Activated CD8-positive, alpha-beta T cell treated with anti-CD3 and anti-CD28 coated beads, Interleukin-2, amount 10 ng/mL, durations not matched to agents 7 days and 5 days (primary cell): ENCODE measurements around the gene GH2. TPM values are rescaled to one million over a fixed set of nuclear protein-coding genes. Genes with fewer than 3 reads are reported as not detected.
"Not testable (repeated sequence)": the region's sequence is repeated elsewhere in the genome, so short reads cannot be mapped to it uniquely, and the experiment has no call there.

Experiments
- ATAC-seq: fragments of 150-1000 bp; cut with Tn5 transposase; one replicate; pipeline ENCODE4 v1.10.0; 2021; ENCODE audit warnings: moderate library complexity
- CTCF ChIA-PET: fragments of 350-600 bp; sonication (Branson Sonifier 250); formaldehyde crosslinking; loops from one replicate; lab custom pipeline; 2021; ENCODE audit warnings: antibody characterized with exemption; lab: Charles Lee
- POLR2A ChIA-PET: fragments of 350-600 bp; sonication (Branson Sonifier 250); formaldehyde crosslinking; loops from one replicate; lab custom pipeline; 2021; ENCODE audit warnings: antibody characterized with exemption; lab: Charles Lee
- DNase-seq: peaks from one replicate; pipeline ENCODE4 v3.0.0-alpha.2; 2020
- H3K27ac Mint-ChIP-seq: one replicate; pipeline ENCODE4 v1.8.0; 2021; ENCODE audit warnings: mild to moderate bottlenecking, mixed read lengths
- H3K27me3 Mint-ChIP-seq: one replicate; pipeline ENCODE4 v1.8.0; 2021; ENCODE audit warnings: low read depth, mixed read lengths
- H3K36me3 Mint-ChIP-seq: one replicate; pipeline ENCODE4 v1.8.0; 2021; ENCODE audit warnings: low read depth, mixed read lengths
- H3K4me1 Mint-ChIP-seq: one replicate; pipeline ENCODE4 v1.8.0; 2021; ENCODE audit warnings: low read depth, mixed read lengths
- H3K4me3 Mint-ChIP-seq: one replicate; pipeline ENCODE4 v1.8.0; 2021; ENCODE audit warnings: mild to moderate bottlenecking, mixed read lengths
- H3K9me3 Mint-ChIP-seq: one replicate; pipeline ENCODE4 v1.8.0; 2022; ENCODE audit warnings: mixed read lengths; ENCODE audit not compliant: insufficient read depth
- total RNA-seq, 2 experiments: library from RNA; stranded (reverse); gene quantifications; one replicate each; pipeline ENCODE4 v1.2.3, GENCODE V29; 2021

Gene GH2
- total RNA-seq, 2 experiments from 2014 or later, result not detected

DNA sequence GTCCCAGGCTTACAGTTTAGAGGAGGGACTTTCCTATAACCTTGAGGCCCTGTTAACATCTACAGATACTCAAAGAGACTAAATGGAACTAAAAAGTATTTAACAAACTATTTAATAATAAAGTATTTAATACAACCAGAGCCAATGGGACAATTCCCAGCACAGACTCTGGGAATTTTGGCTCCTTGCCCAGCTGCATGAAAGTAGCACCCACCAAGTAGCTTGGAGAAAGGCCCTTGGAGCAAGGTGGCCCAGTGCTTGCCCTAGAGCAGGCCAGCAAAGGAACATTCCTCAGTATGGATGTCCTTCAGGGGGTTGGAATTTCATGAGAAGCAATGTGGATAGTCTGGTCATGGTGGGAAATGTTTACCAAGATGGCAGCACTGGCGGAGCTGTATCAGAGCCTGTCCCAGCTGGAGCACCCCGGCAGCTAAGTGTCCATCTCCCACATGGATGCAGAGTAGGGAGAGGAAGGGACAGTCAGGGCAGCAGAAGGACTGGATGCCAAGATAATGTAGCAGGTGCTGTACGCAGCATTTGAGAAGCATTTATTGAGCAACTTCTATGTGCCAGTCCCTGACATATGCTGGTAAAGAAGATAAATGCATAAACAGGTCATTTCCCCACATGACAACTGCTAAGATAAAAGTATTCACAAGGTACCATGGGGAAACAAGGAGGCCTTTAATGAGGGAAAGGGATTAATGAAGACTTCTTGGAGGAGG is 34.1 kb downstream of the GH2 start:
- Mint-ChIP-seq H3K9me3 (peaks cover 5% of the 10 kb centered on the region), H3K4me3 (peak overlapping the region; percentile 63), H3K4me1 (peaks cover 27% of the 10 kb centered on the region), H3K36me3 (peaks cover 6% of the 10 kb centered on the region), H3K27ac (peak overlapping the region; percentile 97), H3K27me3 (peaks cover 11% of the 10 kb centered on the region)
- CTCF ChIA-PET, result interaction anchor here (0.9 to 4.9 kb wide), 10 partner anchors 9 to 177 kb away, joined by 3 to 47 read pairs (median 6); partner anchors contain the start of genes FTSJ3, GH2 and PSMC5
- ATAC-seq (no peak), DNase-seq (no peak)
- POLR2A ChIA-PET, result interaction anchor here (1.8 kb wide), 1 partner anchor 11 kb away, joined by 5 read pairs; no protein-coding TSS in a partner anchor

DNA sequence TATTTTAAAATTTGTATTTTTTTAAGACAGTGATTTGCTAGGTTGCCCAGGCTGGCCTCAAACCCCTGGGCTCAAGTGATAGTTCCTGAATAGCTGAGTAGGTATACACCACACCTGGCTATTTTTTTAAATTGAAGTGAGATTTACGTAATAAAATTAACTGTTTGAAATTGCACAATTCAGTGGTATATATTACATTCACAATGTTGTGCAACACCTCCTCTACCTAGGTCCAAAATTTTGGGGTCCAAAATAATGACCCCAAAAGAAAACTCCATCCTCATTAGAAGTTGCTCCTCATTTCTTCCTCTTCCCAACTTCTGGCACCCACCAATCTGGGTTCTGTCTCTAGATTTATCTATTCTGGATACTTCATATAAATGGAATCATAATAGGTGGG is 36.2 kb downstream of the GH2 start:
- no peak for ATAC-seq

DNA sequence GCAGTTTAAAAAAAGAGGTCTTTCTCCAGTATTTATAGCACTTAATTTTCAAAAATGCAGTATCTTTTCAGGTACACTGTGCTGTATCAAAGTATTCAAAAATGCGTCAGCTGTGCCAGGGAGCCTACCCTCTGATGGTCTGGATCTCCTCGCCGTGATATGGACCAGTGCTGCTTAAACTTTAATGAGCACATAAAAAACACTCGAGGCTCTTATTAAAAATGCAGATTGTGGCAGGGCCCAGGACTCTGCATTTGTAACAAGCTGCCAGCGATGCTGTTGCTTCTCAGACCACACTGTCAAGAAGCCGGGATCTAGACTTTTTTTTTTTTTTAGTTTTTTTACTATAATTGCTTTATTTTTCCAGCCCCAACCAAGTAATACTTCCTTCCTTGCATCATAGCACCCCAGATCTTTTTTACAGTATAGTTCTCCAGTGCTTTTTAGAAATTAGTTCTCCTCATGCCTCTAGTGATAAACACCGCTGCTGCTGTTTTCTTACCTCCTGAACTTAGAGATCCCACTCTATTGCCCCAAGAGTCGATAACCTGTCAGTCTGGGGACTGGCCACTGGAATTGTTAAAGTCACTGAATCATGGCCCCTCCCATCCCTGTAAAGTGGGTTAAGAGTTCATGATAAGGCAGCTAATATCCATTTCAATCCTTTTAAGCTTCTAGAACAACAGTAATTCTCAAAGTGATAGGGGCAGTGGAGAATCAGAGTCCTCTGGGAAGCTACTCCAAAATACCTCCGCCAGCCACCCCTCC is 37.6 kb downstream of the GH2 start:
- Mint-ChIP-seq H3K27ac (peak overlapping the region; percentile 94), H3K9me3 (peaks cover 5% of the 10 kb centered on the region), H3K4me3 (peak overlapping the region; percentile 97), H3K36me3 (peaks cover 21% of the 10 kb centered on the region), H3K27me3 (no peaks in the 10 kb centered on the region), H3K4me1 (peaks cover 40% of the 10 kb centered on the region)
- DNase-seq (no peak), ATAC-seq (no peak)
- ChIA-PET POLR2A (interaction anchor here (0.6 to 8.0 kb wide), 6 partner anchors 15 to 232 kb away, joined by 3 to 124 read pairs (median 4); partner anchors contain the start of genes CCDC47, DDX42, FTSJ3 and MAP3K3), CTCF (interaction anchor here (0.9 to 2.8 kb wide), 6 partner anchors 17 to 287 kb away, joined by 3 to 20 read pairs (median 3); partner anchors contain the start of genes GH2 and PSMC5)

More for the DNA sequence above, 36.2 kb downstream of the GH2 start:
- Mint-ChIP-seq H3K4me3 (no peak overlapping the region), H3K9me3 (peaks cover 5% of the 10 kb centered on the region), H3K4me1 (peaks cover 36% of the 10 kb centered on the region), H3K36me3 (peaks cover 19% of the 10 kb centered on the region), H3K27me3 (peaks cover 4% of the 10 kb centered on the region), H3K27ac (no peak overlapping the region)
- ChIA-PET CTCF (interaction anchor here (4.9 kb wide), 1 partner anchor 19 kb away, joined by 43 read pairs; no protein-coding TSS in a partner anchor), POLR2A (interaction anchor here (8.0 kb wide), 1 partner anchor 17 kb away, joined by 124 read pairs; the partner anchor contains the start of genes FTSJ3 and PSMC5)
- no peak for DNase-seq

DNA sequence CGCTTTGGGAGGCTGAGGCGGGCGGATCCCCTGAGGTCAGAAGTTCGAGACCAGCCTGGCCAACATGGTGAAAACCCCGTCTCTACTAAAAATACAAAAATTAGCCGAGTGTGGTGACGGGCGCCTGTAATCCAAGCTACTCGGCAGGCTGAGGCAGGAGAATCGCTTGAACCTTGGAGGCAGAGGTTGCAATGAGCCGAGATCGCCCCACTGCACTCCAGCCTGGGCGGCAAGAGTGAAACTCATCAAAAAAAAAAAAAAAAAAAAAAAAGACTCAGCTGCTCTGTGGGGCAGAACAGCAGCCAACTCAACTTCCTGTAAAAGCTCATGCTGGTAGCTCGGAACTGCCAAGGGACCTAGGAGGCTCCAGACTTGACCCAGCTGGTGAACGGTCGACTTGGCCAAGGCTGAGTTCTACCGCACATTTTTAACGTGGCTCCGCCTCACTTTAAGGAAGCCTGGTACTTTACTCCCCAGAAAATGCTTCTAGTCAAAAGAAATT is 38.3 kb downstream of the GH2 start:
- not testable (repeated sequence) for H3K9me3 Mint-ChIP-seq, H3K27me3 Mint-ChIP-seq
- ChIA-PET POLR2A (interaction anchor here (0.5 to 8.0 kb wide), 9 partner anchors 14 to 663 kb away, joined by 3 to 124 read pairs (median 3); partner anchors contain the start of genes CCDC47, CEP95, DDX42 and DDX5), CTCF (interaction anchor here (0.9 to 2.8 kb wide), 6 partner anchors 17 to 173 kb away, joined by 3 to 20 read pairs (median 4); partner anchors contain the start of genes GH2 and PSMC5)
- peak overlapping the region; percentile 94 for H3K27ac Mint-ChIP-seq
- peak; percentile 58 for DNase-seq
- H3K4me1 Mint-ChIP-seq, result peaks cover 40% of the 10 kb centered on the region
- peak; percentile 20 for ATAC-seq
- H3K36me3 Mint-ChIP-seq, result peaks cover 23% of the 10 kb centered on the region
- H3K4me3 Mint-ChIP-seq, result peak overlapping the region; percentile 97

DNA sequence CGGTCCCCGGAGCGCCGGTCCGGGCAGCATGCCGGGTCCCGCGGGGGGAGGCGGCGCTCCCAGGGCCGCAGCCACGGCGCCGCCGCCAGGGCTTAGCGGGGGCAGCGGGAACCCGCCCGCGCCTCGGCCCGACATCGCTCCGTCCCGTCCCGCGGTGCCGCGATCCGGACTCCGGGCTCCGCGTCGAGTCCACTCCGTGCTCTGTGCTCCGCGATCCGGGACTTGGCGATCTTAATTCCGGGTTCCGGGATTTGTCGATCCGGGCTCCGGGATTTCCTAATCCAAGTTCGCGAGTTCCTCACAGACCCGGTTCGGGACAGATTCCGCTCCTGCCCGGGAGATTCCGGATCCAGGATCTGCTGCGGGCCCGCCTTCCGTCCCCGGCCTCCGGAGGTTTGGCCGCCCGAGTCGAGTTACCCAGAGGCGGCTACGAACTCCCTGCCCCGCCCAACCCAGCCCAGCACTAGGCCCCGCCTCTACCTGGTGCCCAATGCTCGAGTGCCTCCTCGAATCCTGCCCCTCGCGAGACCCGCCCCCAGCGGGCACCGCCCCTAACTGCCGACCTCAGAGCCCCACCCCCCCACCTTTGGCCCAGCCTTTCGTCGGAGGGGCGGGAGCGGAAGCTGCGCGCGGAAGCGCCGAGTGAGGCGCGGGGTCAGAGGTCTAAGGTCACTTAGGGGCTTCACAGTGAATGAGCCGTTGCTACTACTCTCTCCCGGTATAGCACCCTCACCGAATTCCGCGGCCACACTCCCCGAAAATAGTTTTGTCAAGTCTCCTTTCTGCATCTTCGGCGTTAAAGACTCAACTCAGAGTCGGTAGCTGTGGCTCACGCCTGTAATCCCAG is 39.0 kb downstream of the GH2 start, which contains the start of gene SMARCD2:
Gene SMARCD2, minus strand, starts transcription at position 146 of the 847 bp plus-strand sequence. Its CDS starts 11 bp downstream, at position 135.
- H3K9me3 Mint-ChIP-seq, result no peaks in the 10 kb centered on the region
- H3K4me3 Mint-ChIP-seq, result peak within 1 kb of the TSS; percentile 97
- ATAC-seq (peak; percentile 90), DNase-seq (peak; percentile 99)
- H3K27ac Mint-ChIP-seq, result peak within 1 kb of the TSS; percentile 94
- H3K36me3 Mint-ChIP-seq, result peaks cover 17% of the 10 kb centered on the region
- H3K4me1 Mint-ChIP-seq, result peaks cover 36% of the 10 kb centered on the region
- CTCF ChIA-PET, result interaction anchor here (0.9 to 2.8 kb wide), 4 partner anchors 16 to 174 kb away, joined by 3 to 20 read pairs (median 5); partner anchors contain the start of gene PSMC5
- POLR2A ChIA-PET, result interaction anchor here (0.5 to 8.0 kb wide), 8 partner anchors 14 to 664 kb away, joined by 3 to 124 read pairs (median 3); partner anchors contain the start of genes CCDC47, CEP95, DDX42 and DDX5
- H3K27me3 Mint-ChIP-seq, result no peaks in the 10 kb centered on the region

DNA sequence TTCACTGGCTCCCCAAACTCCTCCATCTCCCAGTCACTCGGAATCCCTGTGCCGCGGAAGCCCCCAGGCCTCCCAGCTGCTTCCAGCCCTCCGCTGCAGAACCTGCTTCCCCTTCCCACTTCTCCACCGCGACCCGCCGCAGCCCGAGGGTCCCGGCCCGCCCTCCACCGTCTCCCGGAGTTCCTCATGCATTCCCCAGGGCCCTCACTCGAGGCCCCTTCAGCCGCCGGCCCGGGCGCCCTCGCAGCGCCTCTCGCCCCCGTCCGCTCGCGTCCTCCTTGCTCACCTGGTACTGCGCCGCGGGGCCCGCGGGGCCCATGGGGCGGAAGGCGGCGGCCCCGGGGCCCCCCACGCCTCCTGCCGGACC is 39.6 kb downstream of the GH2 start:
- Mint-ChIP-seq H3K27me3 (no peaks in the 10 kb centered on the region), H3K9me3 (no peaks in the 10 kb centered on the region), H3K4me1 (peaks cover 35% of the 10 kb centered on the region), H3K27ac (peak overlapping the region; percentile 94), H3K36me3 (peaks cover 17% of the 10 kb centered on the region), H3K4me3 (peak overlapping the region; percentile 97)
- DNase-seq (no peak), ATAC-seq (peak; percentile 34)
- POLR2A ChIA-PET, result interaction anchor here (1.2 to 8.0 kb wide), 3 partner anchors 13 to 100 kb away, joined by 5 to 124 read pairs (median 10); partner anchors contain the start of genes CCDC47, DDX42, FTSJ3 and PSMC5
- CTCF ChIA-PET, result interaction anchor here (1.3 to 5.5 kb wide), 3 partner anchors 12 to 69 kb away, joined by 3 to 56 read pairs (median 9); partner anchors contain the start of genes CCDC47, DDX42 and FTSJ3

DNA sequence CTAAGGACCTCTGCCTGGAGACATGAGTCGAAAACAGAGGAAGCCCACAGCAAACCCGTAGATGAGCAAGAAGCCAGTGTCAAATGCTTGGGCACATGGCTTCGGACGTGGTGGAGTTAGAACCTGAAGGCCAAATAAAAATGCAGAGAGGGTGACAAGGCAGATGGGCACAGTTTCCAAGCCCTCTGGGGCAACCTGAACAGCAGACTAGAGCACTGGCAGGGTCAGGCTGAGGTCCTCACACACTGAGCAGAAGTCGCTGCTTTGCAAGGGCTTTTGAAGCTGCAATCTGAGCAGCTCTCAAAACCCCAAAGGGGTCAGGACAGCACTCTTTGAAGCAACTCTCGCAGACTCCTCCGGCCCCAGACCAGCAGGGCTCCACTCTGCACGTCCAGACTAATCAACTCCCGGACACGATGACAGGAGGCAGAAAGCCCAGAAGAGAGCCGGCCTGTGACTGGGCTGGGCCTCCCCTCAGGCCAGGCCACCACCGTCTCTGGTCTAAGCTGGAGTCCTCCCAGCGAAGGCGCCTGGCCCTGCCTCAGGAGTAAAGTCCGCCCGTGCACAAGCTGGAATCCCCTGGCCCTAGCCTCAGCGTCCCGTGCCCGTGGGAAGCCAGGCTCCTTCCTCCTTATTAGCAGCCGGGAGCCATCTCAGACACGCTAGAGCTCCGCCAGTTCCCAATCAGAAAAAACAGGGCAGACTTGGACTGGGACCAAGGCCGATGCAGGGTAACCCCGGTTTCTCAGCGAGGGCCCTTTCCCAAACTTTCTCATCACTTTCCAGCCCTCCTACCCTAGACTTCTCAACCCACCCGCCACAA is 40.2 kb downstream of the GH2 start:
- H3K4me3 Mint-ChIP-seq, result peak overlapping the region; percentile 97
- ChIA-PET CTCF (interaction anchor here (1.3 to 5.5 kb wide), 4 partner anchors 7 to 68 kb away, joined by 3 to 56 read pairs (median 8); partner anchors contain the start of genes CCDC47, DDX42 and FTSJ3), POLR2A (interaction anchor here (1.0 to 8.0 kb wide), 6 partner anchors 13 to 145 kb away, joined by 3 to 124 read pairs (median 4); partner anchors contain the start of genes CCDC47, DDX42, FTSJ3 and PSMC5)
- peak overlapping the region; percentile 94 for H3K27ac Mint-ChIP-seq
- peaks cover 23% of the 10 kb centered on the region for H3K36me3 Mint-ChIP-seq
- ATAC-seq, result no peak
- no peaks in the 10 kb centered on the region for H3K9me3 Mint-ChIP-seq
- H3K4me1 Mint-ChIP-seq, result peaks cover 35% of the 10 kb centered on the region
- no peaks in the 10 kb centered on the region for H3K27me3 Mint-ChIP-seq
- peak; percentile 39 for DNase-seq

DNA sequence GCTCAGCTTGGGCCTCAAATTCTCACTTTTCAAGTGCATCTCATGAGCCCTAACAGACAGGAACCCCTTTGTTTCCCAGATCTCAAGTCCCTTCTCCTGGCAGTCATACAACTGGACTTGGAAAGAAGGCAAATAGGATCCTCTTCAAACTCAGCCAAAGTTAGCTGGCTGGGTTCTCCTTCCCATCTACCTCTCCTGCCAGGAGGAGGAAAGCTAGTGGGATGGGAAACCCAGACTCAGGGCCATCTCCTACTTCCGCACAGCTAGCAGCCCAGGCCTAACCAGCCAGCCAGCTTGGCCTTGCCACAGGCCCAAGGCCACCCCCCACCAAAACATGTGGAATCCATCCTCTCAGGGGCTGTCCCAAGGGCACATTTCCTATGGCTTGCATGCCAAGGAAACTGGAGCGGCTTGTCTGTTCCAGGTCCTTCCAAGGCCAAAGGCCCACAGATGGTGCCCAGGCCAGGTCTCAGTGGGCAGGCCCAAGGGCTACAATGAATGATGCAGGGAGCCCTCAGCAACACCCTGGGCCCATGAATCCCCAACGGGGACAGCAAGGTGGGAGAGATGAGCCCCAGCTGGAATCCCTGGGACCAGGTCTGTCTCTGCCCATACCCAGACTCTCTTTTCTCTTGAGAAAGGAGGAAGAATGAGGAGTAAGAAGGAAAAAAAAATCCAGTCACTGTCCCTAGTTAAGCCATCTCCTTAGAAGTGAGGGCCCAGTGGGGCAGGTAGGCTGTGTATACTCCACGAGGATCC is 41.0 kb downstream of the GH2 start:
- Mint-ChIP-seq H3K9me3 (no peaks in the 10 kb centered on the region), H3K27me3 (no peaks in the 10 kb centered on the region), H3K36me3 (peaks cover 27% of the 10 kb centered on the region), H3K4me3 (peak overlapping the region; percentile 97), H3K27ac (peak overlapping the region; percentile 94), H3K4me1 (peaks cover 35% of the 10 kb centered on the region)
- POLR2A ChIA-PET, result interaction anchor here (1.0 to 8.0 kb wide), 7 partner anchors 12 to 144 kb away, joined by 3 to 124 read pairs (median 5); partner anchors contain the start of genes CCDC47, DDX42, FTSJ3 and PSMC5
- ATAC-seq (no peak), DNase-seq (no peak)
- CTCF ChIA-PET, result interaction anchor here (1.0 to 5.5 kb wide), 5 partner anchors 8 to 130 kb away, joined by 3 to 56 read pairs (median 7); partner anchors contain the start of genes CCDC47, DDX42 and FTSJ3
